ENCODE measurements around the gene PRL.

PRL gene

GRCh38 chr6:22300273-22300998 is 3.6 kb upstream of the PRL start:
- in situ Hi-C loops (cut with MboI; ENCODE audit: low pct_unique_long_range_greater_than_20kb, low sequenced_read_pairs, unreplicated experiment), result no loop called here
- DNase-seq (ENCODE audit: low spot score), result no peak
- TF ChIP-seq, protein P1, sequence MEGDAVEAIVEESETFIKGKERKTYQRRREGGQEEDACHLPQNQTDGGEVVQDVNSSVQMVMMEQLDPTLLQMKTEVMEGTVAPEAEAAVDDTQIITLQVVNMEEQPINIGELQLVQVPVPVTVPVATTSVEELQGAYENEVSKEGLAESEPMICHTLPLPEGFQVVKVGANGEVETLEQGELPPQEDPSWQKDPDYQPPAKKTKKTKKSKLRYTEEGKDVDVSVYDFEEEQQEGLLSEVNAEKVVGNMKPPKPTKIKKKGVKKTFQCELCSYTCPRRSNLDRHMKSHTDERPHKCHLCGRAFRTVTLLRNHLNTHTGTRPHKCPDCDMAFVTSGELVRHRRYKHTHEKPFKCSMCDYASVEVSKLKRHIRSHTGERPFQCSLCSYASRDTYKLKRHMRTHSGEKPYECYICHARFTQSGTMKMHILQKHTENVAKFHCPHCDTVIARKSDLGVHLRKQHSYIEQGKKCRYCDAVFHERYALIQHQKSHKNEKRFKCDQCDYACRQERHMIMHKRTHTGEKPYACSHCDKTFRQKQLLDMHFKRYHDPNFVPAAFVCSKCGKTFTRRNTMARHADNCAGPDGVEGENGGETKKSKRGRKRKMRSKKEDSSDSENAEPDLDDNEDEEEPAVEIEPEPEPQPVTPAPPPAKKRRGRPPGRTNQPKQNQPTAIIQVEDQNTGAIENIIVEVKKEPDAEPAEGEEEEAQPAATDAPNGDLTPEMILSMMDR (IDR thresholded peaks at IDR 0.05; ENCODE audit: extremely low read depth, insufficient read depth, missing control alignments), result no peak

- in situ Hi-C loops (cut with MboI; ENCODE audit: low pct_unique_long_range_greater_than_20kb, low sequenced_read_pairs, unreplicated experiment), result no loop called here
- TF ChIP-seq, protein P1 (IDR thresholded peaks at IDR 0.05; ENCODE audit: extremely low read depth, insufficient read depth, missing control alignments), result no peak
- DNase-seq (ENCODE audit: low spot score), result no peak
These were observed 1.6 kb upstream of the PRL start for GRCh38 chr6:22298475-22298890.

GRCh38 chr6:22296067-22296466 is 769 bp downstream of the PRL start:
- no peak for DNase-seq (ENCODE audit: low spot score)
- TF ChIP-seq, protein P1 (IDR thresholded peaks at IDR 0.05; ENCODE audit: extremely low read depth, insufficient read depth, missing control alignments), result no peak
- in situ Hi-C loops (cut with MboI; ENCODE audit: low pct_unique_long_range_greater_than_20kb, low sequenced_read_pairs, unreplicated experiment), result no loop called here

- no peak for DNase-seq (ENCODE audit: low spot score)
- TF ChIP-seq, protein P1 (IDR thresholded peaks at IDR 0.05; ENCODE audit: extremely low read depth, insufficient read depth, missing control alignments), result no peak
- in situ Hi-C loops (cut with MboI; ENCODE audit: low pct_unique_long_range_greater_than_20kb, low sequenced_read_pairs, unreplicated experiment), result no loop called here
These were observed 1.7 kb downstream of the PRL start for GRCh38 chr6:22295145-22295544.

DNA sequence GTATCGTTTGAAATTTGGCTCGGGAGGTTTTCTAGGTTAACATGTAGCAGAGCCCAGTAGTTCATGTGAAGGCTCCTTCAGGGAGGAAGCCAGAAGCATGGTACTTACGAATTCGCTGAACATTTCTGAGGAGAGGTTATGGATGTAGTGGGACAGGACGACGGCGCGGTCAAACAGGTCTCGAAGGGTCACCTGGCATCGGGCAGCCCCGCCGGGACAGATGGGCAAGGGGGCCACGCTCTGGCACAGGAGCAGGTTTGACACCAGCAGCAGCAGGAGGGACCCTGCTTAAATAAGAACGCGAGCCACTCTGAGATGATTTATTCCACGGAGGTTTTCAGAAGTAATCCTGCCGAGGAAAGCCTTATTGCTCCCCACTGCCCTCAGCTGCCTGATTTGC is 2.5 kb downstream of the PRL start:
- TF ChIP-seq, protein P1 (IDR thresholded peaks at IDR 0.05; ENCODE audit: extremely low read depth, insufficient read depth, missing control alignments), result no peak
- in situ Hi-C loops (cut with MboI; ENCODE audit: low pct_unique_long_range_greater_than_20kb, low sequenced_read_pairs, unreplicated experiment), result no loop called here
- no peak for DNase-seq (ENCODE audit: low spot score)

GRCh38 chr6:22290045-22290444 is 6.8 kb downstream of the PRL start:
- TF ChIP-seq, protein P1 (IDR thresholded peaks at IDR 0.05; ENCODE audit: extremely low read depth, insufficient read depth, missing control alignments), result no peak
- in situ Hi-C loops (cut with MboI; ENCODE audit: low pct_unique_long_range_greater_than_20kb, low sequenced_read_pairs, unreplicated experiment), result no loop called here
- DNase-seq (ENCODE audit: low spot score), result no peak

Data from GM13977 (cell line).